Amniotic epithelial cell (primary cell): ENCODE results near the gene UACA.
"Not testable (repeated sequence)": the region's sequence is repeated elsewhere in the genome, so short reads cannot be mapped to it uniquely, and the experiment has no call there.

Source experiments
- DNase-seq: peaks from one replicate; pipeline ENCODE4 v3.0.0-alpha.2; 2010; ENCODE audit warnings: low read depth

The UACA gene

GRCh38 chr15:70752193-70752635 lies 11.1 kb downstream of the UACA start:
- peak; percentile 70 for DNase-seq

- DNase-seq, result no peak
These were observed 13.0 kb downstream of the UACA start for GRCh38 chr15:70750203-70750869.

- no peak for DNase-seq
These were observed 15.0 kb downstream of the UACA start for GRCh38 chr15:70748281-70748747.

- DNase-seq, result not testable (repeated sequence)
These were observed 16.8 kb downstream of the UACA start for GRCh38 chr15:70746598-70746997.

DNA sequence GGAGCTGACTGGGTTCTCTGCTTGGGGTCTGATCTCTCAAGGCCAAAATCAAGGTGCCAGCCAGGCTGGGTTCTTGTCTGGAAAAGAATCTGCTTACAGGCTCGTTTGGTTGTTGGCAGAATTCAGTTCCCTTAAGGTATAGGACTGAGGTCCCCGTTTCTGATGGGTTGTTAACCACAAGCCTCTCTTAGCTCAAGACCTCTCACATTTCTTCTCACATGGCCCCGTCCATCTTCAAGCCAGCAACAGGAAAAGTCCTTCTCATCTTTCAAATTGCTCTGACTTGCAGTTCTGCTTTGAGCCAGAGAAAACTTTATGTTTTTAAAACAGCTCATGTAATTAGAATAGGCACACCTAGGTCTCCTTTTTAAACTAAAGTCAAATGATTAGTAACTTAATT lies 20.4 kb downstream of the UACA start:
- DNase-seq, result no peak

DNA sequence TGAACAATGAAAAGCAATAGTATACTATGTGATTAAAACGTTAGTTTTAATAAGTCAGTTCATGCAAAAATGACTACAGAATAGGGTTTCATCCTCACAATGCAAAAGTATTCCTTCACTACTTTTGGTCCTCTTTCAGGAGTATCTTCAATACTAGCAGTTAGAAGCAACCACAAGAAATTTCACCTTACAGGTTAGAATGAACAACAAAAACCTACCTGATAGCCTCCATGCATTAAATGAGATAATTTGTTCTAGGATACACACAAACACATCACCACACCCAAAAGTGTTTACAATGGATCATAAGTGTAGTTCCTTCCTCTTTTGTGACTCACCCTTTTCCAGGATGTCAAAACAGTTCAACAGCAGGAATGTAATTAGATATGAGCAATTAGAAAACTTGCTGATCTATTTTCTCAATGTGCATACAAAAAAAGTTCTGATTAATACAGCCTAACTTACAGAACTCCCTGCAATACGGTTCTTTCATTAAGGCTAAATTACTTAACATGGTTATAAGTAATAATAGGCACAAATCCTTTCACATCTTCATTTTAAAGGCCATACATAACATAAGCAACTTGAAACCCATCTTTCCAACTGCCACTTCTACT lies 21.6 kb downstream of the UACA start:
- peak; percentile 67 for DNase-seq

- DNase-seq, result peak; percentile 93
These were observed 22.2 kb downstream of the UACA start for GRCh38 chr15:70741107-70741531.

DNA sequence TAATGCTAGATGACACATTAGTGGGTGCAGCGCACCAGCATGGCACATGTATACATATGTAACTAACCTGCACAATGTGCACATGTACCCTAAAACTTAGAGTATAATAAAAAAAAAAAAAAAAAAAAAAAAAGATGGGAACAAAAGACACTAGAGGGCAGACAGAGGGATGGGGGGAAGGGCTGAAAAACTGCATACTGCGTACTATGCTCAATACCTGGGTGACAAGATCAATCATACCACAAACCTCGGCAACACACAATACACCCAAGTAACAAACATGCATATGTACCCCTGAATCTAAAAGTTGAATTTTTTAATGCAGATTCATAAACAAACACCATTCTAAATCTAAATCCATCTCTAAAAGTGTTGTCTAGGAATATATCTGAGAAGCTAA lies 28.3 kb downstream of the UACA start:
- DNase-seq, result not testable (repeated sequence)

GRCh38 chr15:70729164-70729563 lies 34.2 kb downstream of the UACA start:
- DNase-seq, result no peak

GRCh38 chr15:70726753-70727152 lies 36.6 kb downstream of the UACA start:
- DNase-seq, result peak; percentile 47

GRCh38 chr15:70723927-70724326 lies 39.4 kb downstream of the UACA start:
- no peak for DNase-seq

DNA sequence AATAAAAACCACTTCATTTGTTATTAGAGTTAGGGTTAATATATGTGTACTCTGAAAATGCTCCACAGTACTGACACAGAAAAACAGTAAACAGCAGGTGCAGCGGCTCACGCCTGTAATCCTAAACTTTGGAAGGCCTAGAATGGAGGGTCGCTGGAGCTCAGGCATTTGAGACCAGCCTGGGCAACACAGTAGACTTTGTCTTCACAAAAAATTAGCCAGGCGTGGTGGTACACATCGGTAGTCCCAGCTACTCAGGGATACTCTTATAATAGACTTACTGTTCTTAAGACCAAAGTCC lies 40.3 kb downstream of the UACA start:
- DNase-seq, result no peak

GRCh38 chr15:70722266-70723121 lies 40.9 kb downstream of the UACA start:
- peak; percentile 68 for DNase-seq

DNA sequence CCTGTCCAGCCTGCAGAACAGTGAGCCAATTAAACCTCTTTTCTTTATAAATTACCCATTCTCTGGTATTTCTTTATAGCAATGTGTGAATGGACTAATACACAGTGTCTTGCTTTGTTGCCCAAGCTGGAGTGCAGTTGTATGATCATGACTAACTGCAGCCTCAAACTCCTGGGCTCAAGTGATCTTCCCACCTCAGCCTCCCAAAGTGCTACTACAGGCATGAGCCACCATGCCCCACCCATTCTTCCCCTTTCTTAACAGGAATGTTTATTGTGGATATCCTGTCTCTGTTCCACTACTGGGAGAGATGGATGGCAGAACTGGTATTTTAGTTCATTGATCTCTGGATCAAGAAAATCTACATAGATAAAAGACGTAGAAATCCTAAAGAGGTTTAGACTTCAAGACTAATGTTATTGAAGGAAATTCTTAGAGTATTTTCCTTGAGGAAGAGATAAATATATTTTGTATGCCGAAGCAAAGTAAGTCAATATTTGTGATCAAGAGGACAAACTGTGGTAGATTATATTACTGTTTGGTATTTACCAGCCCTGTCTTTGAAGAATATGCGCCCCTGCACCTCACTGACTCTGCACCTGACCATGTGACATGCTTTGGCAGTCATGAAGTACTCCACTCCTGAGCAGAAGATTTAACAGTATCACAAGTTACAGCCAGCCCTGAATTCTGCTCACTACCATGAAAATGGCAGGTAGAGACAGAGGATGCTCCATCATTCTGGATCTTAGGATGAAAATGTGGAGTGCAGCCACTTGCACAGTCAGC lies 42.9 kb downstream of the UACA start:
- no peak for DNase-seq

GRCh38 chr15:70717237-70717793 lies 46.0 kb downstream of the UACA start:
- no peak for DNase-seq

GRCh38 chr15:70715840-70716485 lies 47.4 kb downstream of the UACA start:
- no peak for DNase-seq

GRCh38 chr15:70714565-70714964 lies 48.8 kb downstream of the UACA start:
- peak; percentile 51 for DNase-seq

DNA sequence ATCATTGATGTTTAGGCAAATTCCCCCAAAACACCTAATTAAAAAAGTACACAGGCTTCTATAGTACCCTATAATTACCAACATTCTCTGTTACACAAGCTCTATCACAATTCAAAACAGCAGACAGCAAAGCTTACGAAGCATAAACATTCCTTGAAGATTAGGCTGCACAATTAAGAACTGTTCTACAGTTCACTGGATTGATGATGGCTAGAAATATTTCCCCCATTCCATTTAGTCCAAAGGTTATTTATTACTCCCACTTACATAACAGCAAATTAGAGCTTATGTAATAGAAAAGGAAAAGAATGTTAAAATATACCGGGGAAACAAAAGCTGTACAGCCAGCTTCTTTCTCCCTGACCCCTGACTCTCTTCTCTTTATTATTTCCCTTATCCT lies 49.3 kb downstream of the UACA start:
- peak; percentile 77 for DNase-seq

DNA sequence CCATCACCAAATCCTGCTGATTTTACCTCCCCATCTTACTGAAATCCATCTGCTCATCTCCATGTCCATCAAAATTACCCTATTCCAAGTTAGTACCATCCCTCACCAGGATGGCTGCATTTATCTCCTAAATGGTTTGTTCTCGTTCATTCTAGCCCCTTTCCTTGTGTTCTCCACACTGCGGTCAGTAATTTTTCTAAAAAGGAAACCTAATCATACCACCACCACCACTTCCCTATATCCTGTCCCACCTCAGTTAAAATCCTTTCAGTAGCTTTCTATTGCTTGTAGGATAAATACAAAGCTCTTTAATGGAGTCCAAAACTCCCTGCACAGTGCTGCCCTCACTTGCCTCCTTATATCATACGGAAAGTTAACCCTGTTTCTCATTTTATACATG lies 51.1 kb downstream of the UACA start:
- DNase-seq, result no peak

- no peak for DNase-seq
These were observed 52.6 kb downstream of the UACA start for GRCh38 chr15:70710714-70711113.

GRCh38 chr15:70708839-70709238 lies 54.5 kb downstream of the UACA start:
- no peak for DNase-seq
